Stimulated activated CD4-positive, alpha-beta T cell treated with anti-CD3 and anti-CD28 coated beads, TNF-alpha, amount 100 ng/mL, for 48 hours (primary cell): Measurements from ENCODE around the gene KRT10.
A peak's percentile ranks its signal among the peaks of the same experiment; 100 is the strongest.

Experiments used
- DNase-seq, 3 donors: peaks; one replicate each; pipeline ENCODE4 v3.0.0-alpha.2; 2020; ENCODE audit warnings: low read depth in 3 of 3

Gene KRT10

DNA sequence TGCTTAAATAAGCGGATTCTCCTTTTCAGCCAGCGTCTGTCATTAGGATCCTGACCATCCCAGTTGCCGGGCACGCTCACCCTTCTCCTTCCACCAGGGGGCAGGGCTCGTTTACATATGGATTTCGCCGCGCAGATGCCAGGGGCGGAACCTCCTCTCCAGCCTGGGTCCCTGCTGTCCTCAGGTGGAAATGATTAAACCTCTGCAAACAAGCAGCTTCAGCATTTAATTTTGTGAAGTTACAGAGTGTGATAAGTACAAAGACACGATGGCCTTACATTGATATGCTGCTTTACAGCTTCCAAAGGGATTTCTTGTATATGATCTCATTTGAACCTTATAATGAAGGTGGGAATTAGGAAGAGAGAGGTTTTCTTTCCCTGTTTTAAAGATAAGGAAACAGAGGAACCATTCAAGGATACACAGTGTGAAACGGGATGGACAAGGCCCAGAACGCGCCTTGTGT lies 18.8 kb downstream of the KRT10 start:
- DNase-seq, result peak; percentile 50 to 70 (median 65)

DNA sequence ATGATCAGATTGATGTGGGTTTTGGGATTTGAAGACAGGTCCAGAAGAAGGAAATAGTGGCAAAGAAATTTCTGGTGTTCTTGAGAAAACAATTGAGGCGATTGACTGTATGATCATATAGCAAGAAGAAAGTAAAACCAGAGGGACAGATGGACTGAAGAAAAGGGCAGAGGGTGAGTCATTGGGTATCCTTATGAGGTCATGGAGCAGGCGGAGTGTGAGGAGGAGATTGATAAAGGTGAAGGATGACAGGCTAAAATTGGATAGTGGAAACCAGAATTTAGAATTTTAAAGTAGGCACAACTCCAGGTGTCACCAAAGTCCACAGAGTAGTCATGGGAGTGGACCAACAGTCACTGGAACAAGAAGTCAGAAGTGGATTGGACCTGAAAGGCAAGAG lies 21.3 kb downstream of the KRT10 start:
- no peak for DNase-seq

DNA sequence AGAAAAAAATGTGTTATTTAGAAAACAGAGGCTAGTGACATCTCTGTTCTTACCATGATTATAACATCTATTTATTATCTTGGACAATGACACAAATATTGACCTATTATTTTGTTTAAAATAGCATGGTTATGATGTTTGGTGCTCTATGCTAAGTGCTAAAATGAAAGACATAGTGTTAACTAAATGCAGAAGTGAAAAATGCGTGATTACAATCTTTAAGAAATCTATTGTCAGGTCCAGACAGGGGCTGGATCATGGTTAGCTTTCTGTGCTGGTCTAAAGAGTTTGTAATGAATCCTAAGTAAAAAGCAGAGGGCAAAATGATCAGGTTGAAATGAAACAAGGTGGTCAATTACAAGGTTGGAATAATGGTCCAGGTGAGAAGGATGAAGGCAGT lies 22.0 kb downstream of the KRT10 start:
- no peak for DNase-seq

DNA sequence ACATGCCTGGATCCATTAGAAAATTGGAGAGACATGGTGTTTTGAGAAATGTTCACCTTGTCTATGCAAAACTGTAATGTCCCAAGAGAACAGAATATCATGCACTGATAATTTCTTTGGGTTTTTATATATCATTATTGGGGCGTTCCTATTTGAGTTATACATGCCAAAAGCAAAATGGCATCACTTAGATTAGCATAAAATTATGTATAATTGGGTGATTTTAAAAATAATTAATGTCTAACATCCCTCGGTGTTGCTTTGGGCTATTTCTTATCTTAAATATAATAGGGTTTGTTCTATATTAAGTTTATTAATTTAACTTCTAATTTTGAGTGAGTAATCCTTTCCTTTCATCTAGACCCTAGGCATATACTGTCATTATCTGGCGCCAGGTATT lies 22.6 kb downstream of the KRT10 start, which contains the start of gene KRT28:
KRT28 (minus strand) TSS at position 101 of the 400 bp plus-strand sequence; CDS start at position 35, 66 bp downstream.
- no peak for DNase-seq

DNA sequence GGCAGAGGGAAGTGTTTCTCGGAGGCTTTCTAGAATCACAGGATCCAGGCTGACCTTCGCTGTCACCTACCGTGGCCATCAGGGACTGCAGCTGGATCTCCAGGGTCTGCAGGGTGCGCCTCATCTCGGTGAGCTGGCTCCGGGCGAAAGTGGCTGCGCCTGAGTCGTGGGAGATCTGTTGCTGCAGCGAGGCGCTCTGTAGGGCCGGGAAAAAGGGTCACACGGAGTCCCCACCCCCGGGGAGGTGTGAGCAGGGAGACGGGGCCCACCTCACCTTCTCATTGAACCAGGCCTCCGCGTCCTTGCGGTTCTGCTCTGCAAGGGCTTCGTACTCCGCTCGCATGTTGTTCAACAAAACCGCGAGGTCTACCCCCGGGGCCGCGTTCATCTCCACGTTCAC lies 25.6 kb downstream of the KRT10 start:
- DNase-seq, result no peak

DNA sequence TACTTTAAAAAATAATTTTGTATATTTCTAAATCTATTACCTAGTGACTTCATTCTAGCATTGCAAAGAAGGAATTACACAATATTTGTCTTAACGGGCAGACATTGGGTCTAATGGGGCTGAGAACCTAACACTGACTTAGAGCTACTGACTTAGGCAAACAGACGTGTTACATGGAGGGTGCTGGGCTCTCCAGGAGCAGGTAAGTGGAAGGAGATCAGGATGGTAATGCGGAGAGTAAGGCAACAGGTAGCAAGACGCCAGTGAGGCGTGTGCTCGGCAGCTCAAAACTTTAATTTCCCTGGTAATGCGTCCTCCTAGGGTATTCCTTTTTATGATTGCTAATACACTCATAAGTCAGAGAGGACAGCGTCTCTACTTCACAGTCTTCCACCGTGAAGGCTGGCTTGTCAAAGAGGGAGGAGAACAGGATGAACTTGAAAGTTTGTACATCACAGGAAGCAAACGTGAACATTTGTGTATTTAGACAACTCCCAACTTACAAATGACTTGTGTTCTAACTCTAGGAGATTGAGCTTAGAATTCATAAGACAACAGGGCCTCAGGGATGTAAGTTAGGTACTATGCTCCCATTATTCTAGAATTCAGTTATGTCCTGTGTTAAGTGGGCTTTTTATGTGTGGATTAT lies 27.3 kb downstream of the KRT10 start:
- no peak for DNase-seq

DNA sequence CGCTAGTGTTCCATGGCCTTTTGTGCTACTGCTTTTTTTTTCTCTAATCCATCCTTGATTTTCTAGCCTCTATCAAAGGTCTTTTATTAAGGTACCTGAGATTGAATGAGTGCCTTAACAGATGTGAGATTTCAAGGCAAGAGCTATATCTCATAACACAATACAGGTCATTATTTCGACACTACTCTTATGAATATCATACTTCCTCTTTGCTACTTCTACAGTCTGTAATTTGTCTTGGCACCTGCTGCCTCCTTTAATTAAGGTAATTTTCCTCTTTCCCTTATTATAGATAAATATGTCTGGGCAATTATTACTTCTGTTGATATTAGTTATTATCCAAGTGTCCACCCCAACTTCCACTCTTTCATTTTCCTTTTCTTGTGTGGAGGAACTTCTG lies 27.9 kb downstream of the KRT10 start:
- DNase-seq, result no peak

DNA sequence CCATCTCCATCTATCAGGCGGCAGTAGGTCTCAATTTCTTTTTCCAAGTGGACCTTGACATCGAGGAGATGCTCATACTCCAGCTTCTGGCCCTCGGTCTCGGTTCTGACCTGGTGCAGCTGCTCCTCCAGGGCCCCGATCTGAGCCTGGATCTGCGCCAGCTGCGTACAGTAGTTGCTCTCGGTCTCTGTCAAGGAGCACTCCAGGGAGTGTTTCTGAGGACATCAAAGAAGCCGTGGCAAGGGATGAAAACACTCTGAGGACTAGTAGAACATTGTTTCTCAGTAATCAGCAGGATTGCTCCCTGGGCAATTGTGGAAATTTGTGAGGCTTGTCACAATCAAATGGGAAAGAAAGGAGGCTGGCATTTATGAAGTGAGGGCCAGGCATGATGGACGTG lies 28.6 kb downstream of the KRT10 start:
- DNase-seq, result no peak

DNA sequence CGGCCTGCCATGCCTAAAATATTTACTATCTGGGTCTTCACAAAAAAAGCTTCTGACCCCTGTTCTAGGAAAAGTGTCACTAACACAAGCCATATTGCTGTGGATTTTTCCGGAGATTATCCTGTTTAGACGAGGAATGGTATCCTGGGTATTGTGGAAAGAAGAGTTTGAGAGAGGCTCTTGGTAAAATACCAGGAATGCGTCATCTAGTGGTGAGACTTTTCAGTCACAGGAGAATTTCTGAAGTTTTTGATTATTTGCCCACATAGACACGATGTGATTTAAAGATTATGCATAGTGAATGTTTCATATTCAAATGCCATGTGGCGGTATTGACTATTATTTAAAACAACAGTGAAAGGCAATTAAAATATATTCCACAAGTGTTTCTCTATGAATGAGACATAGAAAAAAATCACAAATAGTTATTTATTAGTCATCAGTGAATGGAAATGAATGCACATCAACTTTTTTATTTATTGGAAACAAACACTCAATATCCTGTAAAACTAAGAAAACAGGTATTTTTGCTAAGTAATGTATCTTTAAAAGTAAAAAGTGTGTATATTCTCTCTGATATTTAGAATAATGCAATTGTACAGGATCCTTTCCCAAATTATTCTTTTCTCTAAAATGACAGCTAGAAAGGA lies 30.5 kb downstream of the KRT10 start:
- no peak for DNase-seq

DNA sequence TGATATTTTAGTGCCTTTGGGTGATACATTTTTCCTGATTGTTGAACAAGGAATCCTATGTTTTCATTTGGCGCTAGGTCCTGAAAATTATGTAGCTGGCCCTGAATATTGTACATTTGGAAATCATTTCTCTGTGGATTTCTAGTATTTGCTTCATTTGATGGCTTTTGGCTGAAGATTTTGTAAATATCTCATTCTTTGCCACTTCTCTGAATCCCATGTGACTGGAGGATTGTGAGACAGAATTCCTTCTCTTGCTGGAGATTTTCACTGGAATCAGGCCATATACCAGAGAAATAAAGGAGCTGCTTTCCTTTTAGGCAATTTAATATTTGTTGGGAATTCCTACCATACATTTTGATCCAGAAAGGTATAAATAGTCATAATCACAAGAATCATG lies 31.3 kb downstream of the KRT10 start:
- no peak for DNase-seq

DNA sequence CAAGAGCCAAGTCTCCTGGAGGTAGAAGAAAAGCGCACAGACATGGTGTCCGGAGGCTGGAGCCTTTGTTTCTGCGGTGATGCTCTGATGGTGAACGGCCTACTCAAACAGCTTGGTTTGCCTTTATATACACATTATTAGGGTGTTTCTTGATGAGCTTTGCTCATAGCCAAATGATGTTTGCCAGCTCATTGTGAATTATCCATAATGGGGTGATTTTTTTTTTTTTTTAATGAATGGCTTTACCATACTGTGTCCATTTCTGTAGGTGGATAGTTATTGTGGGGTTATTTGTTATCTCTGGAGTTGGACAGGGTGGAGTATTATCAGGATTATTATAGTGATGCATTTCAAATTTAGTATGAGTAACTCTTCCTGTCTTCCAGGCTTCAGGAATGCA lies 40.0 kb downstream of the KRT10 start, which contains the start of gene KRT27:
KRT27 (minus strand) TSS at position 101 of the 400 bp plus-strand sequence; CDS start at position 44, 57 bp downstream.
- no peak for DNase-seq

DNA sequence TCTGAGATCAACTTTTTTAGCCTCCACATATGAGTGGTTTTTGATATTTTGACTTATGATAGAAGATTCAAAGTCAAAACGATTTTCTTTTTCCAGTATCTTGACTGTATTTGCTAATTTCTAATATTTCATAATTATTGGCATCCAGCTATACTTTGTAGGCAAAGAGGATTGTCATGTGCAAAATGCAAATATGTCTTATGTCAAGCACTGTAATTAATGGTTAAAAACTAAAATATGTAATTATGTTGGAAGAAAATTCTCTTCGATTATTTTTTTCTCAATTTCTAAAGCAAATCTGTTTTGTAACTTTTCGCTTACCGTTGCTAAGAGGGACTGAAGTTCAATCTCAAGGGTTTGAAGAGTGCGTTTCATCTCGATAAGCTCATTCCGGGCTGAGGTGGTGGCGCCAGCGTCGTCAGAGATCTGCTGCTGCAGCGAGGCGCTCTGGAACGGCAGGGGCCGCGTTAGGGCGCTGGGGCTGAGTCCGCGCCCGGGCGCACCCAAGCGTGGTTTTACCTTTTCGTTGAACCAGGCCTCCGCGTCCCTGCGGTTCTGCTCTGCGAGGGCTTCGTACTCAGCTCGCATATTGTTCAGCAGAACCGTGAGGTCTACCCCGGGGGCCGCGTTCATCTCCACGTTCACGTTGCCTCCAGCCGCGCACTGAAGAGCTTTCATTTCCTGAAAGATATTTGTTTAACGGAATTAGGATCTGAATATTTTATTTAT lies 43.1 kb downstream of the KRT10 start:
- DNase-seq, result peak in 1 of 3 donors; percentile 3

DNA sequence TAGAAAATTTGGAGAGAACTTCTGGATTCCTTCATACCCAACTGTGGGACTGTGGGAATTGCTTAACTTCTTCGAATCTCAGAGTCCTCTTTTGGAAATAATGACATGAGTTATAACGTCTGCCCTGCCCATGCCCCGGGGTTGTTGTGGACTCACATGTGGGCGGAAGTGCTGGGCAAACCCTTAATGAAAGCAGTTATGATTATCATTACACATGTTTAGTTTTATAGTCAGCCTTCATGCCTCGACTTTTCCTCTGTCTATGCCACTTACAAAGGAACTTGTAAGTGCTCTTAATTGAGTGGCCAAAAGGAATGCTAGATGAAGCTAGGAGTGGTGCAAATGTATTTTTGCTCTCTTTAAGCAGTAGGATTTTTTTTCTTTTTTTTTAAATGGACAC lies 44.0 kb downstream of the KRT10 start:
- no peak for DNase-seq

DNA sequence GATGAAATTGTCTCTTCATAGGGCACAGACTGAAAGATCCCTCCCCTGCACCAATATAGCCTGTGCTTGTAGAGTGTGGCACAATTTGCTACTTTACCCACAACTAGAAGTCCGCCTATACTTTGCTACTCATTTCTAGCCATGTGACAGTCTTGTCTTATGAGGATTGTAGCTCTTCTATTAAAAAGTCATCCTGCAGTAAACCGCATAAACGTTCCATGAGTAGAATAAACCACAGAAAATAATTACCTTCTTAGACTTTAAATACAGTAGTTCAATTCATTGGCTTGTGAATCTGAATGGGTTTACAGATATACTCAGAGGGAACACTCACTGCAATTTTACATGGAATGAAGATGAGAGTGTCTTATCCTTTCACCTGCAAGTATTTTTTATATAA lies 44.4 kb downstream of the KRT10 start:
- no peak for DNase-seq

DNA sequence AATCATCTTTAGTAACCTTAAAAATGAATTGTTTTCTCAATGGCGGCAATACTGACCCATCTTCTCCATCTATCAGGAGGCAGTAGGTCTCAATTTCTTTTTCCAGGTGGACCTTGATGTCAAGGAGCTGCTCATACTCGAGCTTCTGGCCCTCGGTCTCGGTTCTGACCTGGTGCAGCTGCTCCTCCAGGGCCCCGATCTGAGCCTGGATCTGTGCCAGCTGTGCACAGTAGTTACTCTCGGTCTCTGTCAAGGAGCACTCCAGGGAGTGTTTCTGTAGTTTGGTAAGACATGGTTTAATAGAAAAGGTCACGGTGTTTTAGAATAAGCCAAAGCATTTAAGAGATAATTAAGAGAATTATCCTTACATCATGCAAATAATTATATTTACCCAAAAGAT lies 45.0 kb downstream of the KRT10 start:
- no peak for DNase-seq

DNA sequence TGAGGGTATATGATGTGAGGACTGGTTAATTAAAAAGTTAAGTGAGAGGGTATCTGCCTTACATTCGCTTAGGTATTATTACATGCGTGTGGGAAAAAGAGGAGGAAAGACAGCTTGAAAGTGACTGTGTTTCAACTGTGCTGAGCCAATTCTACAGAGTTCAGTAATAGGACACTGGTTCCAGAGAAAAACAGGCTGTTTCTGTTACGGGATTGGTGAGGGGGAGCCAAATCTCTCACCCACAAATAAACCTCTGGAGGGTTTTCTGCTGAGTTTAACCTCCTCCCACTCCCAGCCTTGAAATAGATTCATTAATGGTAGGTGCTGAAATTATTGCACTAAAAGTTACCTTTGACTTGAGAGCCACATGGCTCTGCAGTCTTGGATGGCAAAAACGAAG lies 46.5 kb downstream of the KRT10 start:
- DNase-seq, result no peak

DNA sequence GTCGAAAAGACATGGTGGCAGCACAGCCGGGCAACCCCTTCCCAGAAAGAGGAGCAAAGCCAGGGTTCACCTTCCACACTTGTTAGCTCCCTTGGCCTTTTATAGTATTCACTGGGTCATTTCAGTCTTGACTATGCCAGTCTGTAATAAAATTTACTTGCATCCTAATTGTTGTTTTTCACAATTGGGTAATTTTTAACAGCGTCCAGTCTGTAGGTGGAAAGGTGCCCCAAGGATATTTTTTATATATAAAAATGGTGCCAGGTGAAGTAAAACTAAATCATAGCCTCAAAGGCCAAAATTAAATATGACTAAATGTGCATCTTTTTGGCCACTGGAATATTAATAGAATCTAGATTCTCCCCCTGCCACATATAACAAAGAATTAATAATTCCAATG lies 50.3 kb downstream of the KRT10 start, which contains the start of gene KRT26:
KRT26 (minus strand) TSS at position 101 of the 400 bp plus-strand sequence; CDS start at position 13, 88 bp downstream.
- DNase-seq, result no peak
